HCT116 (cell line): ENCODE measurements around the gene HAPLN2. TPM values are rescaled to one million over a fixed set of nuclear protein-coding genes. Genes with fewer than 3 reads are reported as not detected.

ENCODE experiments used
- ATAC-seq: fragments of 200-7000 bp; cut with Tn5 transposase; 2 replicates; pipeline ENCODE4 v1.9.1; 2020; ENCODE audit warnings: mild to moderate bottlenecking, moderate library complexity
- BruUV-seq: library from RNA; stranded (reverse); fragments of 400-500 nt; replicated peaks from 2 replicates; lab custom pipeline; 2021; lab: Mats Ljungman, UMichigan
- CTCF ChIA-PET: fragments of 300-600 bp; sonication (Branson Sonifier 250); formaldehyde crosslinking; loops from one replicate; lab custom pipeline; 2021; ENCODE audit warnings: antibody characterized with exemption; lab: Charles Lee
- POLR2A ChIA-PET: fragments of 300-600, 350-600 bp; sonication (Branson Sonifier 250); formaldehyde crosslinking; loops from one replicate; lab custom pipeline; 2021; ENCODE audit warnings: antibody characterized with exemption; lab: Charles Lee
- RAD21 ChIA-PET, 2 experiments: fragments of 300-600 bp; sonication (Branson Sonifier 250); formaldehyde crosslinking; loops; one replicate each; lab custom pipeline; 2023; ENCODE audit warnings: low total read pairs in 2 of 2; ENCODE audit not compliant: uncharacterized antibody in 2 of 2, unreplicated experiment in 2 of 2, low non-redundant PET in 1 of 2; lab: Charles Lee
- DNase-seq: peaks from one replicate; pipeline ENCODE4 v3.0.0-alpha.2; 2010; ENCODE audit warnings: low read depth, low spot score
- H2AFZ ChIP-seq: fragments of 200-600 bp; shearing (Covaris generic), sonication (generic); 2 replicates; pipeline ENCODE4 v1.6.1; 2017; ENCODE audit warnings: low read depth, mixed run types, mixed read lengths, antibody characterized with exemption, low read length; ENCODE audit not compliant: poor library complexity, severe bottlenecking
- H3K27ac ChIP-seq: 2 replicates; pipeline ENCODE4 v1.5.1; 2012; ENCODE audit warnings: low read depth, low read length
- H3K27me3 ChIP-seq: fragments of 200-600 bp; sonication (generic); 2 replicates; pipeline ENCODE4 v1.6.1; 2016; ENCODE audit warnings: mixed run types, low read length, mixed read lengths; ENCODE audit not compliant: insufficient read depth
- H3K36me3 ChIP-seq, 2 experiments: fragments of 200-500 bp in 1 of 2; fragments of 200-600 bp in 1 of 2; sonication (Bioruptor generic) in 1 of 2; sonication (generic) in 1 of 2; 2 replicates each; pipeline versions ENCODE4 v1.5.1 to v1.6.1; 2014 to 2016; ENCODE audit warnings: low read length in 2 of 2, inconsistent platforms in 1 of 2, mixed read lengths in 1 of 2, mixed run types in 1 of 2; ENCODE audit not compliant: insufficient read depth in 2 of 2, control insufficient read depth in 1 of 2
- H3K4me1 ChIP-seq, 2 experiments: fragments of 200-600 bp in 1 of 2; sonication (generic) in 1 of 2; 2 replicates each; pipeline versions ENCODE4 v1.5.1 to v1.6.1; 2012 to 2017; ENCODE audit warnings: low read length in 2 of 2, inconsistent platforms in 1 of 2, mild to moderate bottlenecking in 1 of 2, mixed read lengths in 1 of 2, mixed run types in 1 of 2, moderate library complexity in 1 of 2; ENCODE audit not compliant: insufficient read depth in 2 of 2, control insufficient read depth in 1 of 2
- H3K4me2 ChIP-seq: fragments of 200-600 bp; sonication (generic); 2 replicates; pipeline ENCODE4 v1.6.1; 2017; ENCODE audit warnings: mixed run types, low read length, mixed read lengths
- H3K4me3 ChIP-seq, 2 experiments: fragments of 200-600 bp in 1 of 2; sonication (generic) in 1 of 2; replicated peaks in 1 of 2; 2 replicates each; pipeline ENCODE4 v1.5.1; 2011 to 2016; ENCODE audit warnings: low read length in 2 of 2, control low read depth in 1 of 2, low read depth in 1 of 2, mild to moderate bottlenecking in 1 of 2, mixed read lengths in 1 of 2, mixed run types in 1 of 2
- H3K79me2 ChIP-seq: fragments of 200-600 bp; sonication (generic); 2 replicates; pipeline ENCODE4 v1.6.1; 2017; ENCODE audit warnings: mild to moderate bottlenecking, mixed run types, low read length, moderate library complexity, mixed read lengths; ENCODE audit not compliant: insufficient read depth
- H3K9ac ChIP-seq: fragments of 200-600 bp; sonication (generic); 2 replicates; pipeline ENCODE4 v1.6.1; 2016; ENCODE audit warnings: low read length, mixed read lengths
- H3K9me2 ChIP-seq: fragments of 200-600 bp; sonication (generic), shearing (Covaris generic); 2 replicates; pipeline ENCODE4 v1.6.1; 2017; ENCODE audit warnings: mixed run types, mild to moderate bottlenecking, moderate library complexity; ENCODE audit not compliant: insufficient read depth
- H3K9me3 ChIP-seq, 2 experiments: fragments of 200-500 bp in 1 of 2; fragments of 200-600 bp in 1 of 2; sonication (Bioruptor generic) in 1 of 2; sonication (generic) in 1 of 2; 2 replicates each; pipeline ENCODE4 v1.6.1; 2014 to 2017; ENCODE audit warnings: low read length in 2 of 2, mixed read lengths in 2 of 2, inconsistent platforms in 1 of 2, low read depth in 1 of 2, mild to moderate bottlenecking in 1 of 2, mixed run types in 1 of 2, moderate library complexity in 1 of 2; ENCODE audit not compliant: control insufficient read depth in 1 of 2, insufficient read depth in 1 of 2
- H4K20me1 ChIP-seq: fragments of 200-600 bp; sonication (generic), shearing (Covaris generic); 2 replicates; pipeline ENCODE4 v1.6.1; 2017; ENCODE audit warnings: mixed run types, mild to moderate bottlenecking, moderate library complexity; ENCODE audit not compliant: insufficient read depth
- CBX3 ChIP-seq: IDR thresholded peaks from 2 replicates; pipeline ENCODE4 v1.6.1; 2012; ENCODE audit warnings: low read depth
- CEBPB ChIP-seq: IDR thresholded peaks from 2 replicates; pipeline ENCODE4 v1.6.1; 2012; ENCODE audit warnings: low read depth
- EZH2 ChIP-seq: fragments of 200-600 bp; sonication (generic); IDR thresholded peaks from 2 replicates; pipeline ENCODE4 v1.6.1; 2017; ENCODE audit warnings: antibody characterized with exemption, mixed run types
- FOSL1 ChIP-seq: IDR thresholded peaks from 2 replicates; pipeline ENCODE4 v1.6.1; 2012; ENCODE audit warnings: low read depth
- JUND ChIP-seq: IDR thresholded peaks from 2 replicates; pipeline ENCODE4 v1.6.1; 2012
- SIN3A ChIP-seq: IDR thresholded peaks from 2 replicates; pipeline ENCODE4 v1.6.1; 2012; ENCODE audit warnings: low read depth
- SP1 ChIP-seq: IDR thresholded peaks from 2 replicates; pipeline ENCODE4 v1.6.1; 2012; ENCODE audit warnings: low read depth
- TCF7L2 ChIP-seq: IDR thresholded peaks from 2 replicates; pipeline ENCODE4 v1.7.0; 2011; ENCODE audit warnings: borderline replicate concordance, inconsistent platforms; ENCODE audit not compliant: insufficient read depth, insufficient read length; ENCODE audit errors: extremely low read depth
- intact Hi-C: fragments of 100-400 bp; cut with micrococcal nuclease; formaldehyde crosslinking; loops from 2 replicates; pipeline ENCODE4 v1.10.0; 2022
- total RNA-seq: library from RNA; stranded (reverse); gene quantifications from one replicate; pipeline ENCODE4 v1.2.1, GENCODE V29; 2021; ENCODE audit not compliant: unreplicated experiment
- TF ChIP-seq, protein P1 (sequence below): IDR thresholded peaks from 2 replicates; pipeline ENCODE4 v1.6.1; 2012; ENCODE audit warnings: low read depth

Gene HAPLN2
- total RNA-seq, 1 experiment from 2014 or later = 0.54 TPM

GRCh38 chr1:156670359-156670758 lies 51.1 kb downstream of the HAPLN2 start:
- TF ChIP-seq CBX3 (no peak), JUND (no peak), EZH2 (no peak)
- TF ChIP-seq, all 23 proteins: peak for 0
- Histone ChIP-seq H3K9me2 (no peaks in the 10 kb centered on the region), H4K20me1 (no peaks in the 10 kb centered on the region), H3K4me1 (peaks cover 4 to 14% of the 10 kb centered on the region in 2 experiments; a peak in 3 of 4 replicates), H3K27ac (no peak overlapping the region), H3K4me3 (no peak overlapping the region), H3K79me2 (no peaks in the 10 kb centered on the region), H2AFZ (no peak overlapping the region), H3K4me2 (no peak overlapping the region), H3K27me3 (no peaks in the 10 kb centered on the region), H3K36me3 (no peaks in the 10 kb centered on the region), H3K9me3 (no peaks in the 10 kb centered on the region), H3K9ac (no peak overlapping the region)
- ChIA-PET POLR2A (interaction anchor here (1.1 kb wide), 1 partner anchor 9 kb away, joined by 4 read pairs; no protein-coding TSS in a partner anchor), RAD21 (no interaction called here), CTCF (interaction anchor here (0.8 kb wide), 1 partner anchor 56 kb away, joined by 3 read pairs; no protein-coding TSS in a partner anchor)
- no TSS peak for BruUV-seq
- DNase-seq = no peak
- no peak for ATAC-seq
- intact Hi-C loops = no loop called here

GRCh38 chr1:156670791-156671190 lies 51.6 kb downstream of the HAPLN2 start:
- TF ChIP-seq SIN3A (no peak), SP1 (no peak), CEBPB (no peak), TCF7L2 (no peak), FOSL1 (no peak)
- TF ChIP-seq, protein P1, sequence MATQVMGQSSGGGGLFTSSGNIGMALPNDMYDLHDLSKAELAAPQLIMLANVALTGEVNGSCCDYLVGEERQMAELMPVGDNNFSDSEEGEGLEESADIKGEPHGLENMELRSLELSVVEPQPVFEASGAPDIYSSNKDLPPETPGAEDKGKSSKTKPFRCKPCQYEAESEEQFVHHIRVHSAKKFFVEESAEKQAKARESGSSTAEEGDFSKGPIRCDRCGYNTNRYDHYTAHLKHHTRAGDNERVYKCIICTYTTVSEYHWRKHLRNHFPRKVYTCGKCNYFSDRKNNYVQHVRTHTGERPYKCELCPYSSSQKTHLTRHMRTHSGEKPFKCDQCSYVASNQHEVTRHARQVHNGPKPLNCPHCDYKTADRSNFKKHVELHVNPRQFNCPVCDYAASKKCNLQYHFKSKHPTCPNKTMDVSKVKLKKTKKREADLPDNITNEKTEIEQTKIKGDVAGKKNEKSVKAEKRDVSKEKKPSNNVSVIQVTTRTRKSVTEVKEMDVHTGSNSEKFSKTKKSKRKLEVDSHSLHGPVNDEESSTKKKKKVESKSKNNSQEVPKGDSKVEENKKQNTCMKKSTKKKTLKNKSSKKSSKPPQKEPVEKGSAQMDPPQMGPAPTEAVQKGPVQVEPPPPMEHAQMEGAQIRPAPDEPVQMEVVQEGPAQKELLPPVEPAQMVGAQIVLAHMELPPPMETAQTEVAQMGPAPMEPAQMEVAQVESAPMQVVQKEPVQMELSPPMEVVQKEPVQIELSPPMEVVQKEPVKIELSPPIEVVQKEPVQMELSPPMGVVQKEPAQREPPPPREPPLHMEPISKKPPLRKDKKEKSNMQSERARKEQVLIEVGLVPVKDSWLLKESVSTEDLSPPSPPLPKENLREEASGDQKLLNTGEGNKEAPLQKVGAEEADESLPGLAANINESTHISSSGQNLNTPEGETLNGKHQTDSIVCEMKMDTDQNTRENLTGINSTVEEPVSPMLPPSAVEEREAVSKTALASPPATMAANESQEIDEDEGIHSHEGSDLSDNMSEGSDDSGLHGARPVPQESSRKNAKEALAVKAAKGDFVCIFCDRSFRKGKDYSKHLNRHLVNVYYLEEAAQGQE = no peak
- BruUV-seq = no TSS peak
- H4K20me1 ChIP-seq = no peaks in the 10 kb centered on the region
- intact Hi-C loops = no loop called here
- no peak overlapping the region for H3K27ac ChIP-seq
- no peak overlapping the region for H3K9ac ChIP-seq
- no peak overlapping the region for H2AFZ ChIP-seq
- RAD21 ChIA-PET = no interaction called here
- H3K4me1 ChIP-seq = peaks cover 0 to 11% of the 10 kb centered on the region in 2 experiments; a peak in 2 of 4 replicates
- H3K4me2 ChIP-seq = no peak overlapping the region
- ATAC-seq (no peak), DNase-seq (no peak)
- POLR2A ChIA-PET = interaction anchor here (1.1 kb wide), 1 partner anchor 10 kb away, joined by 4 read pairs; no protein-coding TSS in a partner anchor
- H3K9me2 ChIP-seq = no peaks in the 10 kb centered on the region
- CTCF ChIA-PET = interaction anchor here (0.8 kb wide), 1 partner anchor 56 kb away, joined by 3 read pairs; no protein-coding TSS in a partner anchor
- H3K4me3 ChIP-seq = no peak overlapping the region
- no peaks in the 10 kb centered on the region for H3K27me3 ChIP-seq
- no peaks in the 10 kb centered on the region for H3K9me3 ChIP-seq
- H3K36me3 ChIP-seq = no peaks in the 10 kb centered on the region
- no peaks in the 10 kb centered on the region for H3K79me2 ChIP-seq
